HL-60 (cell line): ENCODE measurements around the gene ASCC2.

Source experiments
- CTCF ChIP-seq: IDR thresholded peaks from one replicate; pipeline ENCODE4 v1.5.1; 2011; ENCODE audit warnings: low read length, control low read depth, inconsistent platforms; ENCODE audit not compliant: insufficient read depth
- GABPA ChIP-seq: IDR thresholded peaks from 2 replicates; pipeline ENCODE4 v1.6.1; 2012; ENCODE audit warnings: low read depth

- no peak for TF ChIP-seq GABPA
- no peak for TF ChIP-seq CTCF
These were observed 84.0 kb downstream of the ASCC2 start for GRCh38 chr22:29753808-29754657.
